ENCODE measurements around the gene CCDC57.

CCDC57 gene

DNA sequence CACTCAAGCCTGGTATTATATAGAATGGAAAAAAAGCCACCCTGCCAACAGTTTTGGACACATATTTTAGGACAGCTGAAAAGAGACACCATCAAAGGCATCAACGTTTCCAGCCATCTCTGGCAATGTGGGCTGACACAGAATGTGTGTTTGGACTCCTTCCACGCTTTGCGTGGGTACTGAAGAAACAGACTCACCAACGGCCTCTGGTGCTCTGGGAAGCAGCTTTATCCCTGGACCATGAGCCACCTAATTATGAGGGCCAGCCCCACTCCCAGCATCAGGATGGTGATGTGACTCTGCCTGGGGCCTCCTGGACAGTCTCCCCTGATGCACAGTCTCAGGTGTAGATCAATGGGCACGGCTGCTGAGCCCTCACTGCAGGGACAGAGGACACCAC lies 27.9 kb downstream of the CCDC57 start:
- Histone ChIP-seq H3K9me2 (replicated peaks; ENCODE audit: control insufficient read depth, low read length) (no peaks in the 10 kb centered on the region), H3K36me3 (ENCODE audit: control insufficient read depth, low read length) (no peaks in the 10 kb centered on the region), H3F3A (ENCODE audit: control insufficient read depth, insufficient read depth) (no peaks in the 10 kb centered on the region; the same call in 1 of the 2 replicates), H3K27ac (ENCODE audit: low read depth, low read length) (no peak overlapping the region), H3K27me3 (ENCODE audit: control insufficient read depth, low read length) (no peaks in the 10 kb centered on the region), H3K4me1 (ENCODE audit: control insufficient read depth, low read length) (no peaks in the 10 kb centered on the region), H4K20me1 (ENCODE audit: control insufficient read depth, insufficient read depth, low read depth, low read length) (no peaks in the 10 kb centered on the region), H3K9me3 (ENCODE audit: control insufficient read depth, insufficient read depth, low read length) (no peaks in the 10 kb centered on the region), H3K79me2 (ENCODE audit: control insufficient read depth, low read length) (no peaks in the 10 kb centered on the region), H3K4me2 (ENCODE audit: low read length) (no peak overlapping the region), H3K4me3 (ENCODE audit: low read length) (no peak overlapping the region)
- TF ChIP-seq EZH2phosphoT487 (IDR thresholded peaks at IDR 0.05; ENCODE audit: borderline replicate concordance, low read length): no peak
- TF ChIP-seq, protein P1, sequence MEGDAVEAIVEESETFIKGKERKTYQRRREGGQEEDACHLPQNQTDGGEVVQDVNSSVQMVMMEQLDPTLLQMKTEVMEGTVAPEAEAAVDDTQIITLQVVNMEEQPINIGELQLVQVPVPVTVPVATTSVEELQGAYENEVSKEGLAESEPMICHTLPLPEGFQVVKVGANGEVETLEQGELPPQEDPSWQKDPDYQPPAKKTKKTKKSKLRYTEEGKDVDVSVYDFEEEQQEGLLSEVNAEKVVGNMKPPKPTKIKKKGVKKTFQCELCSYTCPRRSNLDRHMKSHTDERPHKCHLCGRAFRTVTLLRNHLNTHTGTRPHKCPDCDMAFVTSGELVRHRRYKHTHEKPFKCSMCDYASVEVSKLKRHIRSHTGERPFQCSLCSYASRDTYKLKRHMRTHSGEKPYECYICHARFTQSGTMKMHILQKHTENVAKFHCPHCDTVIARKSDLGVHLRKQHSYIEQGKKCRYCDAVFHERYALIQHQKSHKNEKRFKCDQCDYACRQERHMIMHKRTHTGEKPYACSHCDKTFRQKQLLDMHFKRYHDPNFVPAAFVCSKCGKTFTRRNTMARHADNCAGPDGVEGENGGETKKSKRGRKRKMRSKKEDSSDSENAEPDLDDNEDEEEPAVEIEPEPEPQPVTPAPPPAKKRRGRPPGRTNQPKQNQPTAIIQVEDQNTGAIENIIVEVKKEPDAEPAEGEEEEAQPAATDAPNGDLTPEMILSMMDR (IDR thresholded peaks at IDR 0.05; ENCODE audit: low read depth, low read length, poor library complexity, severe bottlenecking): no peak

DNA sequence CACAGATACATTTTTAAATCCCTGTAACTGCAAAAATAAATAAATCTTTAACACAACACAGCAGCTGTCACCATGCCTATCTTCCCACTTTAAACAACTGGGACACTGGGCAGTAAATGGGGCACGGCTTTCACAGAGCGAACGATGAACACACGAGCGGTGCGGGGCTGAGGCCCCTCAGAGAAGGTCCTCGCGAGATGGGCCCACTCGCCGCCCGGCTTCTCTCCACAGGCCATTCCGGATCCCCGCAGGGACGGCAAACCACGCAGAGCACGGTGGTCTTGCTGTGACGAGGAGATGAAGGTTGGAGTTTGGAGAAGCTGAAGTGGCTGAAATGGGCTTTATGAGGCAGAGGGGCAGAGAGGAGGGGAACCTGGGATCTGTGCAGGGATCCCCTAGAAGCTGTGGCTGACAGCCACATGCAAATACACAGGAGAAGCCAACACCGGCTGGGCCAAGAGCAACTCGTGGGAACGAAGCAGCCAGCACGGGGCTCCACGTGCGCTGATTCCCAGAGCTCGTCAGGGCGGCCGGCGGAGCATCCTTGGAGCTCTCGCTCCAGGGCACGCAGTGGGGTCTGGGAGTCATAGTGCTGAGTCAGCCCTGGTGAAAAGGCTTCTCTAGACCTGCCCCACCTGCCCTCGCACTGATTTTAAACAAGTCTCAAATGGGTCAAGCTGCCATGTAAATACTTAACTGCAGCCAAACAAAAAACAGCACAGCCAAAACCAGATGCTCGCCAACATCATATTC lies 31.7 kb downstream of the CCDC57 start:
- H3K79me2 ChIP-seq (ENCODE audit: control insufficient read depth, low read length): no peaks in the 10 kb centered on the region
- no peak overlapping the region for H3K4me3 ChIP-seq (ENCODE audit: low read length)
- H3K4me2 ChIP-seq (ENCODE audit: low read length): no peak overlapping the region
- no peaks in the 10 kb centered on the region for H4K20me1 ChIP-seq (ENCODE audit: control insufficient read depth, insufficient read depth, low read depth, low read length)
- TF ChIP-seq, protein P1 (IDR thresholded peaks at IDR 0.05; ENCODE audit: low read depth, low read length, poor library complexity, severe bottlenecking): no peak
- no peak for TF ChIP-seq EZH2phosphoT487 (IDR thresholded peaks at IDR 0.05; ENCODE audit: borderline replicate concordance, low read length)
- H3K27ac ChIP-seq (ENCODE audit: low read depth, low read length): no peak overlapping the region
- H3K27me3 ChIP-seq (ENCODE audit: control insufficient read depth, low read length): no peaks in the 10 kb centered on the region
- peaks cover 10% of the 10 kb centered on the region for H3K4me1 ChIP-seq (ENCODE audit: control insufficient read depth, low read length)
- H3F3A ChIP-seq (ENCODE audit: control insufficient read depth, insufficient read depth): no peaks in the 10 kb centered on the region
- H3K36me3 ChIP-seq (ENCODE audit: control insufficient read depth, low read length): no peaks in the 10 kb centered on the region
- no peaks in the 10 kb centered on the region for H3K9me3 ChIP-seq (ENCODE audit: control insufficient read depth, insufficient read depth, low read length)
- no peaks in the 10 kb centered on the region for H3K9me2 ChIP-seq (replicated peaks; ENCODE audit: control insufficient read depth, low read length)

DNA sequence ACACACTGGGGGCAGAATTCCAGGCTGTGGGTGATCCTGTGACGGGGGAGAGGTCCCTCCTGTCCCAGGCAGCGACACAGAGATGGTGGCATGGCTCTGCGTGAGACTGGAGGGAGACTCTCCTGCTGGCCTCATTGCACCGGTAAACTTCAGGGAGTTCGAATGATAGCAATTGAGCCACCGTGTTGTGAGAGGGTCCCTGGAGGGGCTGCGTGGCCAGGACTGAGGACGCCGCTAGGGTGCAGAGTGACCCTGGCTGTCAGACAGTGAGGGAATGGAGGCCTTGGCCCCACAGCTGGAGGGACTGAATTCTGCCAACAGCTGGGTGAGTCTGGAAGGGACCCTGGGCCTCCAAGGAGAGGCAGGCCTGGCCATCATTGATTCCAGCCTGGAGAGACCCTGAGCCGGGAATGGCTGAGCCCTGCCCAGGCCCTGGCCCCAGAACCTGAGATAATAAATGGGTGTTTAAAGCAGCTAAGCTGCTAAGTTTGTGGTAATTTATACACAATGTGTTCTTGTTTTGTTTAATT lies 32.6 kb downstream of the CCDC57 start:
- peaks cover 10% of the 10 kb centered on the region for H3K4me1 ChIP-seq (ENCODE audit: control insufficient read depth, low read length)
- no peaks in the 10 kb centered on the region for H3K36me3 ChIP-seq (ENCODE audit: control insufficient read depth, low read length)
- no peaks in the 10 kb centered on the region for H4K20me1 ChIP-seq (ENCODE audit: control insufficient read depth, insufficient read depth, low read depth, low read length)
- H3K79me2 ChIP-seq (ENCODE audit: control insufficient read depth, low read length): no peaks in the 10 kb centered on the region
- H3K27ac ChIP-seq (ENCODE audit: low read depth, low read length): no peak overlapping the region
- H3K9me3 ChIP-seq (ENCODE audit: control insufficient read depth, insufficient read depth, low read length): no peaks in the 10 kb centered on the region
- H3K9me2 ChIP-seq (replicated peaks; ENCODE audit: control insufficient read depth, low read length): no peaks in the 10 kb centered on the region
- no peaks in the 10 kb centered on the region for H3K27me3 ChIP-seq (ENCODE audit: control insufficient read depth, low read length)
- H3F3A ChIP-seq (ENCODE audit: control insufficient read depth, insufficient read depth): no peaks in the 10 kb centered on the region
- H3K4me2 ChIP-seq (ENCODE audit: low read length): no peak overlapping the region
- TF ChIP-seq EZH2phosphoT487 (IDR thresholded peaks at IDR 0.05; ENCODE audit: borderline replicate concordance, low read length): no peak
- TF ChIP-seq, protein P1 (IDR thresholded peaks at IDR 0.05; ENCODE audit: low read depth, low read length, poor library complexity, severe bottlenecking): no peak
- no peak overlapping the region for H3K4me3 ChIP-seq (ENCODE audit: low read length)
